Choroid plexus epithelial cell (primary cell): ENCODE results near the gene UBE3B.

ENCODE experiments used
- DNase-seq: peaks from one replicate; pipeline ENCODE4 v3.0.0-alpha.2; 2010; ENCODE audit warnings: low read depth
- H3K4me3 ChIP-seq: 2 replicates; pipeline ENCODE4 v1.5.1; 2011; ENCODE audit warnings: low read depth, mild to moderate bottlenecking, control low read depth, low read length, moderate library complexity
- CTCF ChIP-seq: conservative IDR thresholded peaks from 2 replicates; pipeline ENCODE4 v1.5.1; 2011; ENCODE audit warnings: low read depth, mild to moderate bottlenecking, control low read depth, inconsistent platforms, low read length, moderate library complexity

UBE3B gene

DNA sequence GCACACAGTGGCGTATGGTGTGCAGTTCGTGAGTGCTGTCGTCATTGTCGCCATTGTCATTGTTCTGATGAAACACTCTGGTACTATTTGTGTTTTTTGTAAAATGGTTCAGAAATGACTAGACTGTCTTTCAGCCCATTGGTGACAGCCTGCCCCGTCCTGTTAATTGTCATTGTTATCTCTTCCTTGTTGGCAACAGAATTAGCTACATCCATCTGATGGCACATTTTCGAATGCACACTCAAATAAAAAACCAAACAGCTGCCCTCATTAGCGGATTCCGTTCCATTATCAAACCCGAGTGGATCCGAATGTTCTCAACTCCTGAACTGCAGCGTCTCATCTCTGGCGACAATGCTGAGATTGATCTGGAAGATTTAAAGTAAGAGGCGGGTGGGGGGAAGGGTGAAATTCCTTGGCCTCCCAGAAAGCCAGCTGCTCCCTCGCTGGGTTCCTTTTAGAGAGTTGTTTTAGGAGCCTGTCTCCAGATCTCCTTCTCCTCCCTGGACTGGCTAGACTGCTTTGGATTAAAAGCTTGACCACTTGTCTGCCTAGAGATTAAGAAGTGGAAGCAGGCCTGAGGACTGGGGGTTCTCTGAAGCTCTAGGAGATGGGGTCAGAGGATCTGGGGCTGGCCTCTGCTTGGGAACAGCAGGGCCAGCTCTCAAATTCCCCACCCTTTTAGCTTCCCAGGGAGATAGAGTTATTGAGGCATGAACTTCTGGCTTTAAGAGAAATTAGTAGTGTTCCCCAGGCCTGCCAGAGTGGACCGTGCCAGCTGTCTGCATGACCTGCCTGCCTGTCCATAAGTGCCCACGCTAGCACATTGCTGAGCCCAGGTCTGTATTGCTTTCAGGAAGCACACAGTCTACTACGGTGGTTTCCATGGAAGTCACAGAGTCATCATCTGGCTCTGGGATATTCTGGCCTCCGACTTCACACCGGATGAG is 52.5 kb downstream of the UBE3B start:
- no peak for DNase-seq
- TF ChIP-seq CTCF: no peak
- no peak overlapping the region for H3K4me3 ChIP-seq

DNA sequence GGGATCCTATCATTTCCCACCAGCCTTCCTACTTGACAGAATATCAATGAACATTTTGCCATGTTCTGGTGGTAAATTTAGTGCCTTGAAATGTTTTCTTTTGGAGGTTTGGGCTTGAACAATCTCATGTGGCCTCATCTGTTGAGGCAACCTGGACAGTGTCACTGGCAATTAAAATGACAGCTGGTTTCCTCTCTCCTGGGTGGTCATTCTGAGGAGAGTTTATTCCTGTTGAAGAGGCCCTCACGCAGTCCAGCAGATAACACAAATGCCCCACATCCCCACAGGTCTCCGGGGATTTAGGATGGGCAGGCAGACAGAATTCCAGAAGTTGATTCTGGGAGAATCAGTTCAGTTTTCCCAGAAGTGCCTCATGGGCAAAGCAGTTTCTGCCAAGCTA is 54.0 kb downstream of the UBE3B start:
- no peak for TF ChIP-seq CTCF
- no peak overlapping the region for H3K4me3 ChIP-seq
- no peak for DNase-seq

DNA sequence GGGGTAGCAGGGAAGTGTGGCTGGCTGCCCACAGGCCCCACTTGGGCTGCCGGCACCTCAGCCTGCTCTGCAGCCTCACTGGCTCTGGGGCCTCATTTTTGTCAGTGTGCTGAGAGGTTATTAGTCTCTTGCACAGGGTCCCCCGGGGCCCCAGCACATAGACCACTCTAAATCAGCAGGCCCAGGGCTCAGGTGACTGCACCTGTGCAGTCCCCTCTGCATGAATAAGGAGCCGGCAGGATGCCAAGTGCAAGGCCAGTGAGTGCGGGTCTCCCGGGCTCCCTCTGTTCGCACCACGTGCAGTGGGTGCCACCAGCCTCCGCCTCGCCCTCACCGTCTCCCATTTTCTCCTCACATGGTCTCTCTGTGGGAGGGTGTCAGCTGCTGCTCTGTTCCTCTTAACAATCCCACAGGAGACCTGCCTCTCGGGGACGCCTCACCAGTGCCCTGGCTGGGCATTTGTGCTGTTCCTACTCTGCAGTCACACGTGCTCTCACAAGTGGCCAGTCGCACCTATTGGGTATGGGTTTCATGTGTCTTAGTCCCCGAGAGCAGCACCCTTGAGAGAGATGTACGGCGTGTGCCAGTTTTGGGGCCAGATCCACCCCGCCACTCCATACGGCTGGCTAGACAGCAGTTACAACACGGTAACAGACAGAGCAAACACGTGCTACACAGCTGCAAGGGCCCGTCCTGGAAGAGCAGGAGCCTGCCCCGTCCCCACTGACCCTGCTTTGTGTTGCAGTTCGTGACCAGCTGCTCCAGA is 55.5 kb downstream of the UBE3B start:
- no peak for TF ChIP-seq CTCF
- DNase-seq: no peak
- no peak overlapping the region for H3K4me3 ChIP-seq

- H3K4me3 ChIP-seq: no peak overlapping the region
- DNase-seq: no peak
- TF ChIP-seq CTCF: no peak
These were observed 56.0 kb downstream of the UBE3B start for GRCh38 chr12:109533487-109533740.

GRCh38 chr12:109534456-109534855 is 57.0 kb downstream of the UBE3B start:
- no peak overlapping the region for H3K4me3 ChIP-seq
- no peak for DNase-seq
- TF ChIP-seq CTCF: no peak

DNA sequence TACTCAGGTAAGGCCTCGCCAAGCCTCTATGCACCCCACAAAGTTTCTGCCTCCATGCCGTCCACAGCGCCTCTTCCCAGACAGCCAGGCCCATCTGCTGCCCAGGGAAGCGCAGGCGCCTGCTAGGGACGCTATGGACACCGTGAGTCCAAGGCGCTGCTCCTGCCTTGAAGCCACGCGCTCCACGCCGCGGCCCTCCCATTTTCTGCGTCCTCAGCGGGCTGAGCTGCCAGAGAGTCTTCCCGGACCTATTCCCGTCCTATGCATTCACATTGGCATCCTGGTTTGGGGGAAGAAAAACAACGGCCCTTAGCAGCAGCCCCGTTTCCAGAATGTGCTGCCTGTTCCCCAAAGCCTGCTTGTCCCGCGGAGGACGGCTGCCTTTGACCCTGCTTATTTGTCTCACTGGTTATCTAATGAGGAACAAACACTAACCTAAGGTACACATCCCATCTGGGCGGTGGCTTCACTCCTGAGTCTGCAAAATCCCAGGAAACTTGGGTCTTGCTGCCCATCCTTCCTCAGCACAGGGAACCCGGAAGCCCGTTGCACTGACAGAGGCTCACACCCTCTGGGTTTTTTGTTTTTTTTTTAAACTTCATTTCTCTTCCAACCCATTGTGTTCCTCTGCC is 57.9 kb downstream of the UBE3B start:
- TF ChIP-seq CTCF: no peak
- H3K4me3 ChIP-seq: no peak overlapping the region
- DNase-seq: no peak
